Panc1 (cell line): ENCODE measurements around the gene FAAP24. TPM values are rescaled to one million over a fixed set of nuclear protein-coding genes. Genes with fewer than 3 reads are reported as not detected.
"Not testable (repeated sequence)": the region's sequence is repeated elsewhere in the genome, so short reads cannot be mapped to it uniquely, and the experiment has no call there.

Experiments used
- ATAC-seq: fragments of 200-7000 bp; cut with Tn5 transposase; 2 replicates; pipeline ENCODE4 v1.9.1; 2020; ENCODE audit warnings: mild to moderate bottlenecking, moderate library complexity
- BruUV-seq: library from RNA; stranded (reverse); fragments of 400-500 nt; replicated peaks from 2 replicates; lab custom pipeline; 2021; lab: Mats Ljungman, UMichigan
- CTCF ChIA-PET: fragments of 300-600 bp; sonication (Branson Sonifier 250); formaldehyde crosslinking; loops from one replicate; lab custom pipeline; 2022; ENCODE audit warnings: antibody characterized with exemption; lab: Charles Lee
- POLR2A ChIA-PET: fragments of 300-600 bp; sonication (Branson Sonifier 250); formaldehyde crosslinking; loops from one replicate; lab custom pipeline; 2022; ENCODE audit warnings: antibody characterized with exemption; lab: Charles Lee
- DNase-seq: peaks from one replicate; pipeline ENCODE4 v3.0.0-alpha.2; 2010; ENCODE audit warnings: low read depth, low spot score
- H3K27ac ChIP-seq: 2 replicates; pipeline ENCODE4 v1.5.1; 2011; ENCODE audit warnings: mild to moderate bottlenecking, low read length, inconsistent platforms
- H3K27me3 ChIP-seq: fragments of 200-500 bp; sonication (Bioruptor generic); 2 replicates; pipeline ENCODE4 v1.6.0; 2014; ENCODE audit warnings: low read length, inconsistent platforms; ENCODE audit not compliant: control insufficient read depth, insufficient read depth
- H3K36me3 ChIP-seq: fragments of 200-500 bp; sonication (Bioruptor generic); 2 replicates; pipeline ENCODE4 v1.5.1; 2014; ENCODE audit warnings: inconsistent platforms, mild to moderate bottlenecking, low read length, moderate library complexity; ENCODE audit not compliant: control insufficient read depth, insufficient read depth
- H3K4me1 ChIP-seq: 2 replicates; pipeline ENCODE4 v1.5.1; 2011; ENCODE audit warnings: inconsistent platforms, mild to moderate bottlenecking, low read length, moderate library complexity; ENCODE audit not compliant: control insufficient read depth, insufficient read depth
- H3K4me3 ChIP-seq, 2 experiments: 2 replicates each; pipeline ENCODE4 v1.5.1; 2011 to 2012; ENCODE audit warnings: low read depth in 2 of 2, low read length in 2 of 2, mild to moderate bottlenecking in 2 of 2, inconsistent platforms in 1 of 2, moderate library complexity in 1 of 2
- H3K9me3 ChIP-seq: fragments of 200-500 bp; sonication (Bioruptor generic); 2 replicates; pipeline ENCODE4 v1.5.1; 2014; ENCODE audit warnings: low read depth, mild to moderate bottlenecking, inconsistent platforms, low read length, moderate library complexity; ENCODE audit not compliant: control insufficient read depth, insufficient read depth
- CTCF ChIP-seq: fragments of 450-650 bp; IDR thresholded peaks from 2 replicates; pipeline ENCODE4 v1.5.1; 2017; ENCODE audit warnings: mild to moderate bottlenecking
- POLR2AphosphoS5 ChIP-seq: IDR thresholded peaks from 2 replicates; pipeline ENCODE4 v1.6.1; 2012; ENCODE audit warnings: mild to moderate bottlenecking, low read depth, low read length, moderate library complexity
- REST ChIP-seq, 2 experiments: IDR thresholded peaks; 2 replicates each; pipeline ENCODE4 v1.6.1; 2011 to 2012; ENCODE audit warnings: low read depth in 2 of 2, control low read depth in 1 of 2, low read length in 1 of 2, mild to moderate bottlenecking in 1 of 2, moderate library complexity in 1 of 2; ENCODE audit not compliant: insufficient read depth in 1 of 2
- SIN3A ChIP-seq: IDR thresholded peaks from 2 replicates; pipeline ENCODE4 v1.6.1; 2012; ENCODE audit warnings: low read depth, mild to moderate bottlenecking, low read length, moderate library complexity, borderline replicate concordance; ENCODE audit not compliant: insufficient read depth
- TCF7L2 ChIP-seq: IDR thresholded peaks from 2 replicates; pipeline ENCODE4 v1.6.1; 2011; ENCODE audit warnings: mild to moderate bottlenecking, low read depth, low read length, inconsistent platforms
- in situ Hi-C: cut with HindIII; loops from 2 replicates; pipeline ENCODE4 v1.10.0; 2016; ENCODE audit warnings: low sequenced_read_pairs, low pct_unique_long_range_greater_than_20kb
- intact Hi-C: fragments of 100-400 bp; cut with micrococcal nuclease; formaldehyde crosslinking; loops from one replicate; pipeline ENCODE4 v1.10.0; 2022; ENCODE audit not compliant: unreplicated experiment
- total RNA-seq: library from RNA; stranded (reverse); gene quantifications from one replicate; pipeline ENCODE4 v1.2.1, GENCODE V29; 2021; ENCODE audit not compliant: unreplicated experiment

FAAP24 gene
- total RNA-seq, 1 experiment from 2014 or later: 16.0 TPM

DNA sequence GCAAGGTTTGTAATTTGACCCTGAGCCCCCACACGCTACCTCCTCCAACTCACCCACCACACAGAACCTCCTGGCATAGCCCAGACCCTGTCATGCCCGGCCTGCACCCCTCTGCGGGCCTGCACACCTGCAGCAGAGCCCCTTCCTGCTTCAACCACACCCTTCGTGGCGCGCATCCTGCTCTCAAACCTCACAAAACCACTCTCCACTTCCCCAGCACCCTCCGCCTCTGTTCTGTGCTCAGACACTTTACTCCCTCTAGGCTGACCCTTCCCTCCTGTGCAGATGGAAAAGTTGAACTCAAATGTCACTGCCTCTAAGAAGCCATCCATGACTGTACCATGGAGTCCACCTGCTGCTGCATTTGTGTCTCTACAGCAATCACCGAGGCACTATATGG, 28.5 kb downstream of the FAAP24 start:
- CTCF ChIA-PET: no interaction called here
- no peak for ATAC-seq
- TF ChIP-seq REST (IDR thresholded peaks at IDR 0.05; ENCODE audit: insufficient read depth in 1 of 2, low read depth in 2 of 2, low read length in 1 of 2): no peak
- no peak for TF ChIP-seq POLR2AphosphoS5
- no peak for TF ChIP-seq TCF7L2
- TF ChIP-seq SIN3A: no peak
- TF ChIP-seq CTCF: no peak
- Histone ChIP-seq H3K27me3 (no peaks in the 10 kb centered on the region), H3K36me3 (peaks cover 28% of the 10 kb centered on the region), H3K9me3 (no peaks in the 10 kb centered on the region), H3K4me3 (no peak overlapping the region), H3K4me1 (no peaks in the 10 kb centered on the region), H3K27ac (no peak overlapping the region)
- POLR2A ChIA-PET: interaction anchor here (0.7 kb wide), 1 partner anchor 44 kb away, joined by 9 read pairs; no protein-coding TSS in a partner anchor
- BruUV-seq: no TSS peak
- intact Hi-C loops: no loop called here
- no peak for DNase-seq
- in situ Hi-C loops: no loop called here

DNA sequence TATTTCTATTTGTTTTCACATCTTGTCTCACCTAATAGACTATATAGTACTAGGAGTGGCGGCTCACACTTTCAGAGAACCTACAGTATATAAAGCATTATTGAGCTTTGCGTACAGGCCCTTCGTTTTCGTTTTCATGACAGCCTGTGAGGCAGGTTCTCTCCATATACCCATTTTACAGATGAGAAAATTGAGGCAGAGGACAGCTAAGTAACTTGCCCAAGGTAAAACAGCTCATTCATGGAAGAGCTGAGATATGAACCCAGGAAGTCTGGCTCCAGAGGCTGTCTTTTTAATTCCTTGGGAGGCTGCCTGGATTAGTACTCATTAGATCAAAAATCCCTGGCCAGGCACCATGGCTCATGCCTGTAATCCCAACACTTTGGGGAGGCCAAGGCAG, 28.9 kb downstream of the FAAP24 start:
- TF ChIP-seq REST (IDR thresholded peaks at IDR 0.05; ENCODE audit: insufficient read depth in 1 of 2, low read depth in 2 of 2, low read length in 1 of 2): no peak
- no peak for TF ChIP-seq TCF7L2
- no peak for TF ChIP-seq CTCF
- TF ChIP-seq SIN3A: no peak
- TF ChIP-seq POLR2AphosphoS5: no peak
- DNase-seq (no peak), ATAC-seq (no peak)
- no peaks in the 10 kb centered on the region for H3K4me1 ChIP-seq
- in situ Hi-C loops: no loop called here
- CTCF ChIA-PET: no interaction called here
- intact Hi-C loops: no loop called here
- peaks cover 31% of the 10 kb centered on the region for H3K36me3 ChIP-seq
- no peaks in the 10 kb centered on the region for H3K9me3 ChIP-seq
- H3K27me3 ChIP-seq: no peaks in the 10 kb centered on the region
- POLR2A ChIA-PET: no interaction called here
- H3K4me3 ChIP-seq: no peak overlapping the region
- no peak overlapping the region for H3K27ac ChIP-seq
- no TSS peak for BruUV-seq

- H3K9me3 ChIP-seq, DNase-seq, ATAC-seq, H3K4me3 ChIP-seq, intact Hi-C loops, BruUV-seq, H3K27ac ChIP-seq, H3K27me3 ChIP-seq, in situ Hi-C loops, CTCF ChIA-PET, POLR2A ChIA-PET, H3K4me1 ChIP-seq: not testable (repeated sequence)
- H3K36me3 ChIP-seq: peaks cover 24% of the 10 kb centered on the region
Measured at GRCh38 chr19:33002126-33002865, 30.3 kb downstream of the FAAP24 start.
